ENCODE data around the gene UTF1. TPM values are rescaled to one million over a fixed set of nuclear protein-coding genes. Genes with fewer than 3 reads are reported as not detected.

UTF1 gene, protein sequence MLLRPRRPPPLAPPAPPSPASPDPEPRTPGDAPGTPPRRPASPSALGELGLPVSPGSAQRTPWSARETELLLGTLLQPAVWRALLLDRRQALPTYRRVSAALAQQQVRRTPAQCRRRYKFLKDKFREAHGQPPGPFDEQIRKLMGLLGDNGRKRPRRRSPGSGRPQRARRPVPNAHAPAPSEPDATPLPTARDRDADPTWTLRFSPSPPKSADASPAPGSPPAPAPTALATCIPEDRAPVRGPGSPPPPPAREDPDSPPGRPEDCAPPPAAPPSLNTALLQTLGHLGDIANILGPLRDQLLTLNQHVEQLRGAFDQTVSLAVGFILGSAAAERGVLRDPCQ
- not detected in 2 replicates for total RNA-seq (2022)
- Bru-seq, nascent RNA, result not detected
- BruChase-seq, experiment 1, labeled RNA remaining after a 6-hour chase, result not detected
- not detected for BruChase-seq, experiment 2, labeled RNA remaining after a 2-hour chase
- long read RNA-seq, result 0 reads

DNA sequence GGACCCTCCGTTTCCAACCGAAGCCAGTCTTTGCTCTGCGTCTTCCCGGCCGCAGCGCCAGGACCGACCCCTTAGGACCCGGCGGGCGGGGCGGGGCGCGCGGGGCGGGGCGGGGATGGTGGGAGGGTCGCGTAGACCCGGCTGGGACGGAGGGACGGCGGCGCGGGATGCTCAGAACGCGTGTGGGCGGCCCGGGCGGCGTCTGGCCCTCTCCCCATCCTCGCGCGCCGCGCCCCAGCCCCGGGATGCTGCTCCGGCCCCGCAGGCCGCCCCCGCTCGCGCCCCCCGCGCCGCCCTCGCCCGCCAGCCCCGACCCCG is at the start of gene UTF1:
Gene UTF1, plus strand, starts transcription at position 174 of the 318 bp plus-strand sequence. Its CDS starts 72 bp downstream, at position 246.
- H3K27me3 Mint-ChIP-seq (ENCODE audit: unreplicated experiment), result peaks cover 42% of the 10 kb centered on the region
- BruUV-seq (replicated peaks), result no TSS peak
- H3K4me3 Mint-ChIP-seq (ENCODE audit: low read depth, unreplicated experiment), result no peak within 1 kb of the TSS
- DNase-seq, result no peak
- H3K27ac Mint-ChIP-seq (ENCODE audit: unreplicated experiment), result no peak within 1 kb of the TSS
- H3K36me3 Mint-ChIP-seq (ENCODE audit: insufficient read depth, unreplicated experiment), result no peaks in the 10 kb centered on the region
- H3K4me1 Mint-ChIP-seq (ENCODE audit: low read depth, unreplicated experiment), result no peaks in the 10 kb centered on the region
- no peak for TF ChIP-seq CTCF (IDR thresholded peaks at IDR 0.05; ENCODE audit: unreplicated experiment)
- H3K9me3 Mint-ChIP-seq (ENCODE audit: low read depth, unreplicated experiment), result no peaks in the 10 kb centered on the region
- intact Hi-C loops (cut with micrococcal nuclease; ENCODE audit: unreplicated experiment), result no loop called here
- CTCF ChIA-PET, result no interaction called here

- intact Hi-C loops (cut with micrococcal nuclease; ENCODE audit: unreplicated experiment), result no loop called here
- TF ChIP-seq CTCF (IDR thresholded peaks at IDR 0.05; ENCODE audit: unreplicated experiment), result no peak
- Mint-ChIP-seq H3K4me3 (ENCODE audit: low read depth, unreplicated experiment) (no peak overlapping the region), H3K36me3 (ENCODE audit: insufficient read depth, unreplicated experiment) (peaks cover 4% of the 10 kb centered on the region), H3K4me1 (ENCODE audit: low read depth, unreplicated experiment) (no peaks in the 10 kb centered on the region), H3K27me3 (ENCODE audit: unreplicated experiment) (no peaks in the 10 kb centered on the region), H3K27ac (ENCODE audit: unreplicated experiment) (no peak overlapping the region), H3K9me3 (ENCODE audit: low read depth, unreplicated experiment) (peaks cover 5% of the 10 kb centered on the region)
- CTCF ChIA-PET, result no interaction called here
- no TSS peak for BruUV-seq (replicated peaks)
- DNase-seq, result no peak
These were observed 48.9 kb upstream of the UTF1 start for GRCh38 chr10:133180965-133181639.

DNA sequence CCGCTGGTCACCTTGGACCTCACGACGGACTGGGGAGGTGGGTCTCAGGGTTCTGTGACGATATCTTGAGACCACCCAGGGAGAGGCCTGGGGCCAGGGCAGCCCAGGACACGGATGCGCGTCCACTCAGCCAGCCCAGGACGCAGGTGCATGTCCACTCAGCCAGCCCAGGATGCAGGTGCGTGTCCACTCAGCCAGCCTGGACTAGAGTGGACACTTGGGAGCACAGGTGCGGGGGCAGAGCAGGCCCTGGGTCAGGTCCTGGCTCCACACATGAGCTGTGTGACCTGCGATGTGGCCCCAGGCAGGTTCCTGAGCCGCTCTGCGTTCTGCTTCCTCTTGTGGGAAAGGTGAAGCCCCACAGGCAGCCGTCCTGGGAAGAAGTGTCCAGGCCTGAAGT is 47.8 kb upstream of the UTF1 start:
- H3K27me3 Mint-ChIP-seq (ENCODE audit: unreplicated experiment), result no peaks in the 10 kb centered on the region
- BruUV-seq (replicated peaks), result no TSS peak
- CTCF ChIA-PET, result no interaction called here
- H3K27ac Mint-ChIP-seq (ENCODE audit: unreplicated experiment), result no peak overlapping the region
- DNase-seq, result no peak
- peaks cover 4% of the 10 kb centered on the region for H3K36me3 Mint-ChIP-seq (ENCODE audit: insufficient read depth, unreplicated experiment)
- H3K9me3 Mint-ChIP-seq (ENCODE audit: low read depth, unreplicated experiment), result peaks cover 3% of the 10 kb centered on the region
- no peaks in the 10 kb centered on the region for H3K4me1 Mint-ChIP-seq (ENCODE audit: low read depth, unreplicated experiment)
- intact Hi-C loops (cut with micrococcal nuclease; ENCODE audit: unreplicated experiment), result no loop called here
- H3K4me3 Mint-ChIP-seq (ENCODE audit: low read depth, unreplicated experiment), result no peak overlapping the region
- TF ChIP-seq CTCF (IDR thresholded peaks at IDR 0.05; ENCODE audit: unreplicated experiment), result no peak

GRCh38 chr10:133182791-133183645 is 47.0 kb upstream of the UTF1 start:
- intact Hi-C loops (cut with micrococcal nuclease; ENCODE audit: unreplicated experiment), result no loop called here
- Mint-ChIP-seq H3K27me3 (ENCODE audit: unreplicated experiment) (no peaks in the 10 kb centered on the region), H3K4me3 (ENCODE audit: low read depth, unreplicated experiment) (no peak overlapping the region), H3K9me3 (ENCODE audit: low read depth, unreplicated experiment) (no peaks in the 10 kb centered on the region), H3K4me1 (ENCODE audit: low read depth, unreplicated experiment) (no peaks in the 10 kb centered on the region), H3K36me3 (ENCODE audit: insufficient read depth, unreplicated experiment) (peaks cover 4% of the 10 kb centered on the region), H3K27ac (ENCODE audit: unreplicated experiment) (no peak overlapping the region)
- no peak for TF ChIP-seq CTCF (IDR thresholded peaks at IDR 0.05; ENCODE audit: unreplicated experiment)
- no TSS peak for BruUV-seq (replicated peaks)
- no peak for DNase-seq
- CTCF ChIA-PET, result no interaction called here
